Measurements from ENCODE around the gene GRIA3.

DNA sequence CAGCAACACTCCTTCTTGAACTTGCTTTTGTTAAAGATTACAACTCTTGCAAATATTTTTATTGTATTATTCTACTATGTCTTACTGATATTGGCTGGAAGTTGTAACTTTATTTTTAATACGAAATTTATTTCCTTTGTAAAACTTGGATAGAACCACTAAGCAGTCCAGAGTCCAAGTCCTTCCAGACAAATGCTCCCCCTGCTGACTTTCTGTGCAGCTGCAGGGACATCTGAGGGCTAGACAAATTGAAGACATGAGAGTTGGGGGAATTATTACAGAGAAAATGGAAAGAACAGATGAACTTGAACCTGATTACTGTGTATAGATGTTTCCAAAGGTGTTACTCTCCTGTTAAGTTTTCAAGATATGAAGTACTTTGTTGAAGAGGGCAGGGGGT lies 238.8 kb downstream of the GRIA3 start:
- TF ChIP-seq, protein P1, sequence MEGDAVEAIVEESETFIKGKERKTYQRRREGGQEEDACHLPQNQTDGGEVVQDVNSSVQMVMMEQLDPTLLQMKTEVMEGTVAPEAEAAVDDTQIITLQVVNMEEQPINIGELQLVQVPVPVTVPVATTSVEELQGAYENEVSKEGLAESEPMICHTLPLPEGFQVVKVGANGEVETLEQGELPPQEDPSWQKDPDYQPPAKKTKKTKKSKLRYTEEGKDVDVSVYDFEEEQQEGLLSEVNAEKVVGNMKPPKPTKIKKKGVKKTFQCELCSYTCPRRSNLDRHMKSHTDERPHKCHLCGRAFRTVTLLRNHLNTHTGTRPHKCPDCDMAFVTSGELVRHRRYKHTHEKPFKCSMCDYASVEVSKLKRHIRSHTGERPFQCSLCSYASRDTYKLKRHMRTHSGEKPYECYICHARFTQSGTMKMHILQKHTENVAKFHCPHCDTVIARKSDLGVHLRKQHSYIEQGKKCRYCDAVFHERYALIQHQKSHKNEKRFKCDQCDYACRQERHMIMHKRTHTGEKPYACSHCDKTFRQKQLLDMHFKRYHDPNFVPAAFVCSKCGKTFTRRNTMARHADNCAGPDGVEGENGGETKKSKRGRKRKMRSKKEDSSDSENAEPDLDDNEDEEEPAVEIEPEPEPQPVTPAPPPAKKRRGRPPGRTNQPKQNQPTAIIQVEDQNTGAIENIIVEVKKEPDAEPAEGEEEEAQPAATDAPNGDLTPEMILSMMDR (IDR thresholded peaks at IDR 0.05) = peak; percentile 83
- TF ChIP-seq TCF12 (IDR thresholded peaks at IDR 0.05) = no peak
